ENCODE measurements around the gene NQO2.

NQO2 gene

DNA sequence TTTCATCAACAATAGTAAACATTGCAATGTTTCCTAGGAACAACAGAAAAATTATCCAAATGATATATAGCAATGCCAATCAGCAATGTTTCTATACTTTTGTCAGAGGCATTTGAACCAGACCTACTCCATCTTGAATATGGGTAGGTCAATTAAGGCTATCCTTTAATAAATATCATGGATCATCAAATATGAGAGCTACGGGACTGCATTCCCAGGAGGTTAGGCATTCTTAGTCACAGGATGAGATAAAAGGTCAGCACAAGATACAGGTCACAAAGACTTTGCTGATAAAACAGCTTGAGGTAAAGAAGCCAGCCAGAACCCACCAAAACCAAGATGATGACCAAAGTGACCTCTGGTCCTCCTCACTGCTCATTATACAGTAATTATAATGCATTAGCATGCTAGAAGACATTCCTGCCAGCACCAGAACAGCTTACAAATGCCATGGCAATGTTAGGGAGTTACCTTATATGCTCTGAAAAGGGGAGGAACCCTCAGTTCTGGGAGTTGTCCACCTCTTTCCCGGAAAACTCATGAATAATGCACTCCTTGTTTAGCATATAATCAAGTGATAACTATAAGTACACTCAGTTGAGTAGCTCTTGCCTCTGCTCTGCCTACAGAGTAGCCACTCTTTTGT is 19.8 kb upstream of the NQO2 start:
- TF ChIP-seq FOXP2 (optimal IDR thresholded peaks at IDR 0.05; ENCODE audit: borderline replicate concordance, extremely low read depth, extremely low read length, insufficient read depth) (no peak), SIN3A (IDR thresholded peaks at IDR 0.05; ENCODE audit: borderline replicate concordance, insufficient read depth, low read length) (no peak), TAF1 (IDR thresholded peaks at IDR 0.05; ENCODE audit: borderline replicate concordance, insufficient read depth, low read length) (no peak), POLR2AphosphoS5 (IDR thresholded peaks at IDR 0.05; ENCODE audit: low read depth, low read length) (no peak)
- TF ChIP-seq, protein P1, sequence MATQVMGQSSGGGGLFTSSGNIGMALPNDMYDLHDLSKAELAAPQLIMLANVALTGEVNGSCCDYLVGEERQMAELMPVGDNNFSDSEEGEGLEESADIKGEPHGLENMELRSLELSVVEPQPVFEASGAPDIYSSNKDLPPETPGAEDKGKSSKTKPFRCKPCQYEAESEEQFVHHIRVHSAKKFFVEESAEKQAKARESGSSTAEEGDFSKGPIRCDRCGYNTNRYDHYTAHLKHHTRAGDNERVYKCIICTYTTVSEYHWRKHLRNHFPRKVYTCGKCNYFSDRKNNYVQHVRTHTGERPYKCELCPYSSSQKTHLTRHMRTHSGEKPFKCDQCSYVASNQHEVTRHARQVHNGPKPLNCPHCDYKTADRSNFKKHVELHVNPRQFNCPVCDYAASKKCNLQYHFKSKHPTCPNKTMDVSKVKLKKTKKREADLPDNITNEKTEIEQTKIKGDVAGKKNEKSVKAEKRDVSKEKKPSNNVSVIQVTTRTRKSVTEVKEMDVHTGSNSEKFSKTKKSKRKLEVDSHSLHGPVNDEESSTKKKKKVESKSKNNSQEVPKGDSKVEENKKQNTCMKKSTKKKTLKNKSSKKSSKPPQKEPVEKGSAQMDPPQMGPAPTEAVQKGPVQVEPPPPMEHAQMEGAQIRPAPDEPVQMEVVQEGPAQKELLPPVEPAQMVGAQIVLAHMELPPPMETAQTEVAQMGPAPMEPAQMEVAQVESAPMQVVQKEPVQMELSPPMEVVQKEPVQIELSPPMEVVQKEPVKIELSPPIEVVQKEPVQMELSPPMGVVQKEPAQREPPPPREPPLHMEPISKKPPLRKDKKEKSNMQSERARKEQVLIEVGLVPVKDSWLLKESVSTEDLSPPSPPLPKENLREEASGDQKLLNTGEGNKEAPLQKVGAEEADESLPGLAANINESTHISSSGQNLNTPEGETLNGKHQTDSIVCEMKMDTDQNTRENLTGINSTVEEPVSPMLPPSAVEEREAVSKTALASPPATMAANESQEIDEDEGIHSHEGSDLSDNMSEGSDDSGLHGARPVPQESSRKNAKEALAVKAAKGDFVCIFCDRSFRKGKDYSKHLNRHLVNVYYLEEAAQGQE (IDR thresholded peaks at IDR 0.05; ENCODE audit: insufficient read depth in 1 of 2, low read depth in 2 of 2, low read length in 2 of 2): no peak

DNA sequence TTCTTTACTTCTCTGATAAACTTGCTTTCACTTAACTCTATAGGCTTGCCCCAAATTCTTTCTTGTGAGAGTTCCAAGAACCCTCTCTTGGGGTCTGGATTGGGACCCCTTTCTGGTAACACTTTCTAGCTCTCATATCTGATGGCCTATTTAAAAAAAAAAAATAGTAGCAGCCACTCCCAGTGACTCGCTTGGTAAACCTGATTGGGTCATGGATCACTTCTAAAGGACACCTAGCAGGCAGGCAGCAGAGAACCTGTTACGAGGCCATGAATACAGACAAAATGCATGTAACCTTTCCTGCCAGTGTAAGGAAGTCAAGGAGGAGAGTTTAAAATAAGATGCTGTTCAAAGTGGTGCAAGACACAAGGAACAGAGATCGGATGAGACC is 19.2 kb upstream of the NQO2 start:
- TF ChIP-seq, protein P1 (IDR thresholded peaks at IDR 0.05; ENCODE audit: insufficient read depth in 1 of 2, low read depth in 2 of 2, low read length in 2 of 2): no peak
- TF ChIP-seq POLR2AphosphoS5 (IDR thresholded peaks at IDR 0.05; ENCODE audit: low read depth, low read length) (no peak), SIN3A (IDR thresholded peaks at IDR 0.05; ENCODE audit: borderline replicate concordance, insufficient read depth, low read length) (no peak), FOXP2 (optimal IDR thresholded peaks at IDR 0.05; ENCODE audit: borderline replicate concordance, extremely low read depth, extremely low read length, insufficient read depth) (no peak)

DNA sequence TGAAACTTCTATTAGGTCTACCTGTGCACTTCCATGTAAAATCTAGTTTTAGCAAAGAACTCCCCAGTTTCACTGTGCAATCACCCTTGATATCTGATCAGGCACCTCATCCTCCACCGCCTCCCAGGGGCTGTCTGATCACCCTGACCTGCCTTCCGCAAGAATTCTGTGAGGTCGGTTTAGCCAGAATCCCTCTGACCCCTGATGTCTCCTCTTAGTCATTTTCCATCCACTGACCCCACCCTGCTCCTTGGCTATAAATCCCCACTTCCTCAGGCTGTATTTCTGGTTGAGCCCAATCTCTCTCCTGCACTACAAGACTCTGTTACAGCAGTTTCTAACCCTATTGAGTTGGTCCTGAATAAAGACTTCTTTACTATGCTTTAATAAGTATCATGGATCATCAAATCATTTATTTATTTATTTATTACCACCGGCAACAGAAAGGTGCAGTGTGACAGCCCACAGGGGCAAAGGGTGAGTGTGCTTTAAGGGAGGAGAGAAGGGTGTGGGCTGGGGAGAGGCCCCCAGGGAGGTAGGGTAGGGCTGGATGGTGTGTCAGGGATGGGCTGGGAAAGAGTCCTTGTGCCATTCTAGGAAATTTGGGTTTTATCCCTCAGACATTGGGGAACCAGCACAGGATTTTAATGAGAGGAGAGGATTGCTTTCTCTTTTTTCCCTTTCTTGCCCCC is 17.1 kb upstream of the NQO2 start:
- TF ChIP-seq POLR2AphosphoS5 (IDR thresholded peaks at IDR 0.05; ENCODE audit: low read depth, low read length) (no peak), SIN3A (IDR thresholded peaks at IDR 0.05; ENCODE audit: borderline replicate concordance, insufficient read depth, low read length) (no peak), TAF1 (IDR thresholded peaks at IDR 0.05; ENCODE audit: borderline replicate concordance, insufficient read depth, low read length) (no peak), FOXP2 (optimal IDR thresholded peaks at IDR 0.05; ENCODE audit: borderline replicate concordance, extremely low read depth, extremely low read length, insufficient read depth) (no peak)
- TF ChIP-seq, protein P1 (IDR thresholded peaks at IDR 0.05; ENCODE audit: insufficient read depth in 1 of 2, low read depth in 2 of 2, low read length in 2 of 2): no peak

DNA sequence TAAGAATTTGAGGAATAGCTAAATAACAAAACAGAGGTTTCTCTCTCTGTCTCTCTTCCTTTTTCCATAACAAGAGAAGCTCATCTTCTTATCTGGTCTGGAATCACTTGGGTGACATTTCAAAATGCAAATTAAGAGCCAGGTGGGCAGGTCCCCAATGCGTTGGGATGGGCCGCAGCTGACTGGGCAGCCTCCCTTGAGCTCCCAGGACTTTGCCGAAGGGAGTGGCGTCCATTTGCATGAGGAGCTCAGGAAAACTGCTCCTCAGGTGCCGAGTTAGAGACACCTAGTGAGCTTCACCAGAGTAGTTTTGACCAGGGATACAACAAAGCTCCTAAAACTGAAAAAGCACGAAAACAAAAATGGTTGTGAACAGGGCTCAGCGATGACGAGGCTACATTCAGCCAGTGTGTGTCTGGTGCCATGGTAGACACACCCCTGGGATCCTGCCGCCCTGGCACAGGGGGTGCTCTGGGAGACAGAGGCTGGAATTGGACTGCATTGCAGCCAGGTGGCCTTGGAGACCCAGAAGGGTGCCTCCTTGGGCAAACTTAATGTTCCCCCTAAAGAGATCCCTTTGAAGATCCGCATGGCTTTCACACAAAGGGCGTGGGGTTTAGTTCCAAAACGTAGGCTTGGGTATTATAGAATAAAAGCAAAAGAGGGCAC is 14.8 kb upstream of the NQO2 start:
- TF ChIP-seq POLR2AphosphoS5 (IDR thresholded peaks at IDR 0.05; ENCODE audit: low read depth, low read length) (no peak), TAF1 (IDR thresholded peaks at IDR 0.05; ENCODE audit: borderline replicate concordance, insufficient read depth, low read length) (no peak), FOXP2 (optimal IDR thresholded peaks at IDR 0.05; ENCODE audit: borderline replicate concordance, extremely low read depth, extremely low read length, insufficient read depth) (no peak), SIN3A (IDR thresholded peaks at IDR 0.05; ENCODE audit: borderline replicate concordance, insufficient read depth, low read length) (no peak)
- TF ChIP-seq, protein P1 (IDR thresholded peaks at IDR 0.05; ENCODE audit: insufficient read depth in 1 of 2, low read depth in 2 of 2, low read length in 2 of 2): no peak

Measured in PFSK-1 (cell line).